ENCODE results near the gene CELF6. TPM values are rescaled to one million over a fixed set of nuclear protein-coding genes. Genes with fewer than 3 reads are reported as not detected.

Gene CELF6
- total RNA-seq, 1 donor = 0.36 TPM

GRCh38 chr15:72269739-72270138, 50.2 kb downstream of the CELF6 start:
- Histone ChIP-seq H3K79me2 (ENCODE audit: insufficient read depth, low read length) (peaks cover 40% of the 10 kb centered on the region), H3K4me2 (ENCODE audit: insufficient read depth, low read length) (no peak overlapping the region), H3K36me3 (ENCODE audit: insufficient read depth, low read length) (peaks cover 37% of the 10 kb centered on the region), H2AFZ (ENCODE audit: low read length) (no peak overlapping the region), H3K9me3 (ENCODE audit: low read depth, low read length) (no peaks in the 10 kb centered on the region), H4K20me1 (ENCODE audit: insufficient read depth, low read length) (peaks cover 4% of the 10 kb centered on the region), H3K4me3 (ENCODE audit: insufficient read depth, low read length) (no peak overlapping the region), H3K27ac (ENCODE audit: low read depth, low read length) (no peak overlapping the region), H3K27me3 (ENCODE audit: insufficient read depth, low read length) (no peaks in the 10 kb centered on the region), H3K4me1 (ENCODE audit: insufficient read depth, low read length) (peaks cover 21% of the 10 kb centered on the region)
- no peak for TF ChIP-seq CTCF (IDR thresholded peaks at IDR 0.05; ENCODE audit: extremely low read depth, low read depth, low read length)
- no peak for DNase-seq (ENCODE audit: insufficient read length, low spot score, missing footprints)

GRCh38 chr15:72265031-72265430, 54.9 kb downstream of the CELF6 start:
- H3K36me3 ChIP-seq (ENCODE audit: insufficient read depth, low read length) = peaks cover 82% of the 10 kb centered on the region
- H3K4me3 ChIP-seq (ENCODE audit: insufficient read depth, low read length) = no peak overlapping the region
- H3K9me3 ChIP-seq (ENCODE audit: low read depth, low read length) = no peaks in the 10 kb centered on the region
- TF ChIP-seq CTCF (IDR thresholded peaks at IDR 0.05; ENCODE audit: extremely low read depth, low read depth, low read length) = no peak
- H3K27ac ChIP-seq (ENCODE audit: low read depth, low read length) = no peak overlapping the region
- H2AFZ ChIP-seq (ENCODE audit: low read length) = no peak overlapping the region
- no peak overlapping the region for H3K4me2 ChIP-seq (ENCODE audit: insufficient read depth, low read length)
- no peaks in the 10 kb centered on the region for H3K27me3 ChIP-seq (ENCODE audit: insufficient read depth, low read length)
- no peaks in the 10 kb centered on the region for H3K4me1 ChIP-seq (ENCODE audit: insufficient read depth, low read length)
- no peak for DNase-seq (ENCODE audit: insufficient read length, low spot score, missing footprints)
- H4K20me1 ChIP-seq (ENCODE audit: insufficient read depth, low read length) = peaks cover 4% of the 10 kb centered on the region
- peaks cover 17% of the 10 kb centered on the region for H3K79me2 ChIP-seq (ENCODE audit: insufficient read depth, low read length)

GRCh38 chr15:72252663-72253299, 67.2 kb downstream of the CELF6 start:
- Histone ChIP-seq H3K9me3 (ENCODE audit: low read depth, low read length) (no peaks in the 10 kb centered on the region), H3K27me3 (ENCODE audit: insufficient read depth, low read length) (no peaks in the 10 kb centered on the region), H2AFZ (ENCODE audit: low read length) (no peak overlapping the region), H3K79me2 (ENCODE audit: insufficient read depth, low read length) (no peaks in the 10 kb centered on the region), H4K20me1 (ENCODE audit: insufficient read depth, low read length) (peaks cover 3% of the 10 kb centered on the region), H3K4me2 (ENCODE audit: insufficient read depth, low read length) (no peak overlapping the region), H3K27ac (ENCODE audit: low read depth, low read length) (no peak overlapping the region), H3K4me3 (ENCODE audit: insufficient read depth, low read length) (no peak overlapping the region), H3K36me3 (ENCODE audit: insufficient read depth, low read length) (peaks cover 84% of the 10 kb centered on the region), H3K4me1 (ENCODE audit: insufficient read depth, low read length) (no peaks in the 10 kb centered on the region)
- DNase-seq (ENCODE audit: insufficient read length, low spot score, missing footprints) = no peak
- TF ChIP-seq CTCF (IDR thresholded peaks at IDR 0.05; ENCODE audit: extremely low read depth, low read depth, low read length) = no peak

GRCh38 chr15:72249142-72249810, 70.7 kb downstream of the CELF6 start:
- Histone ChIP-seq H2AFZ (ENCODE audit: low read length) (no peak overlapping the region), H3K4me2 (ENCODE audit: insufficient read depth, low read length) (no peak overlapping the region), H3K4me3 (ENCODE audit: insufficient read depth, low read length) (no peak overlapping the region), H3K36me3 (ENCODE audit: insufficient read depth, low read length) (peaks cover 70% of the 10 kb centered on the region), H3K4me1 (ENCODE audit: insufficient read depth, low read length) (no peaks in the 10 kb centered on the region), H3K27ac (ENCODE audit: low read depth, low read length) (no peak overlapping the region), H3K9me3 (ENCODE audit: low read depth, low read length) (no peaks in the 10 kb centered on the region), H3K27me3 (ENCODE audit: insufficient read depth, low read length) (no peaks in the 10 kb centered on the region), H3K79me2 (ENCODE audit: insufficient read depth, low read length) (no peaks in the 10 kb centered on the region), H4K20me1 (ENCODE audit: insufficient read depth, low read length) (peaks cover 3% of the 10 kb centered on the region)
- no peak for DNase-seq (ENCODE audit: insufficient read length, low spot score, missing footprints)
- TF ChIP-seq CTCF (IDR thresholded peaks at IDR 0.05; ENCODE audit: extremely low read depth, low read depth, low read length) = no peak
